GM19023 (cell line): Measurements from ENCODE around the gene HDAC4.

ENCODE experiments used
- ATAC-seq: cut with Tn5 transposase; IDR thresholded peaks from one replicate; pipeline ENCODE4 v1.9.1; 2021; ENCODE audit warnings: mild to moderate bottlenecking, moderate library complexity; ENCODE audit not compliant: unreplicated experiment

Gene HDAC4

DNA sequence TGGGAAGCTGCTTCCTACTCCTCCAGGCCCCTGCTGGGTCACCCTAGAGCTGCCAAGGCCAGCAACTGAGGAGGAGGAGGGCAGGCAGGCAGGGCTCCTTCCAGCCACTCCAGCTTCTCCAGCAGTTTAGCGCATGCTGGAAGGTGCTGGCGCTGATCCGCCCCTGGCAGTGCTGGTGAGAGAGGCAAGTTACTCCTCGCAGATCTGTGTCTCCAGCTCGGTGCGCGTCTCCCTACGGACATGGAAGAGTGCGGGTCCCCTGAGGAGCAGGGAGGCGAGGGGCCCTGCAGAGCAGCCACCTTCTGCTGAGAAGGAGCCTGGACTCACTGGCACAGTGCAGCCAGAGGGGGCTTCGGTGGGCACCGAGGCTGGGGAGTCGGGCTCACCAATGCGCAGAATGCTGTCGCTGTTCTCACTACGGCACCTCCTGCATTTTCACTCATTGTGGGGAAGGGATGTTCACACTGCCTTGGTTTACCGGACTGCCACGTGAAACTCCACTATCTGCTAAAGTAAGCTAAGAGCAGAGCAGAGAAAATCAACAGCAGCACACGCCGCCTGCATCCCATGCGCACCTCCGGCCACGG lies 206.0 kb downstream of the HDAC4 start:
- ATAC-seq = no peak

DNA sequence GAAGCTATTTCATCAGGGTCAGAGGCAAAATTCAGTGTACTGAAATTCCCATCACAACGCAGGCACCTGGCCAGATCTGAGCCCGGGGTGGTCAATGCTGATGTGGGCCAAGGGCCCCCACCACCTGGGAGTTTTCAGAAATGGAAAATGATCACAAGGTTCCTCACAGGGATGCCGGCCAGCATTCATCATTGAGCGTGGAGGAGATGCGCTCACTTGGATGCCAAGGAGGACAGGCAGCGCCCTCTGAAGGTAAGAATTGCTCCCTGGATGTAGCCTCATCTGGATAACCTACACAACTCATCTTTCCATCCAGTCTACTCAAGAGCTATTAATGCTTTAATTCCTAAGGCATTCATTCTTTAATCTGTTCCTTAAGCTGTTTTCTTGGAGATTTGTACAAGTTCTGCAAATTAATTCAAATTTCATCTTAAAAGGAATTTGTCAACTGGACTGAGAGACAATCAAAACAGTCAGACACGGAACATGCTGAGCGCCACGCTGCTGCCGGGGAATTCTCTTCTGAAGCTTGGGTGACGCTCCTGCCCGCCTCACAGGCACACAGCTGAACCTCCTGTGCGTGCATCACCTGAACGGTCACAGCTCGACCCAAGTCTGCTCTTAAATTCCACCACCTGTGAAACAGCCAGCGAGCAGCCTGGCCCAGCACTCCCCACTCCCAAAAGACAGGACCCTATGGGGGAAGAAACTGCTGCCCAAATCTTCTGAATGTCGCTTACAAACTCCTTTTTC lies 206.7 kb downstream of the HDAC4 start:
- ATAC-seq = no peak

DNA sequence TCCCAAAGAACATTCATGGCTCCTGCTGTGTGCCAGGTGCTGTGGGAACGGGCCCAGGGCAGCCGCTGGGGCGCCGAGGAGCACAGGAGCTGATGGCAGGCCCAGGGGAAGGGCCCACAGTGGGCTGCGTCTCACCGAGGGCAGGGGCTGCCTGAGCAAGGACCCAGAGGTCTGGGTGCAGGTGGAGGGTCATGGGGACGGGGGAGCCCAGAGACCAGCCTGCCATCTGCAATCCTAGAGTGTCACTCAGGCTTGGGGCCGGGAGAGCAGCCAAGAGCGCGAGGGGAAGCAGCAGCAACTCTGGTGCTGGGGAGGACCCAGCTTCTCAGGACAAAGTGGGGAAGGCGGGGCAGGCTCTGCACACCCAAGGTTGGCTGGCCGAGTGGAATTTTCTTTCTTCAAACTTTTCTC lies 207.4 kb downstream of the HDAC4 start:
- no peak for ATAC-seq

DNA sequence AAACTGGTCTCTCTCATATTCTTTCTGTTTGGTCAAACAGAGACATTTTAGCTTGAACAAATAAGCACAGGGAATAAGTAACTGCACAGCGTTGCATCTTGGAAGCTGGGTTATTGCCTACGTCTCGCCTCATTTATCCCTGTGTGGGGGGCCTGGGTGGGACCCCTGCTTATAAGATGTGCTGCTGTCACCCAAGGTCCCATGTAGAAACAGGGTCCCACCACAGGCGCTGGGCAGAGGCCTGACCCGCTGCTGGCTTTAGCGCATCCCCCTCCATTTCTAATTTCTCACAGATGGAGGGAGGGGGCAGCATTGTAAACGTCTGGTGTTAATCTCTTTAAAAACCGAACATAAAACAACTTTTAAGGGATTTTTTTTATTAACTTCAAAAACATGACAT lies 207.8 kb downstream of the HDAC4 start:
- ATAC-seq = no peak

DNA sequence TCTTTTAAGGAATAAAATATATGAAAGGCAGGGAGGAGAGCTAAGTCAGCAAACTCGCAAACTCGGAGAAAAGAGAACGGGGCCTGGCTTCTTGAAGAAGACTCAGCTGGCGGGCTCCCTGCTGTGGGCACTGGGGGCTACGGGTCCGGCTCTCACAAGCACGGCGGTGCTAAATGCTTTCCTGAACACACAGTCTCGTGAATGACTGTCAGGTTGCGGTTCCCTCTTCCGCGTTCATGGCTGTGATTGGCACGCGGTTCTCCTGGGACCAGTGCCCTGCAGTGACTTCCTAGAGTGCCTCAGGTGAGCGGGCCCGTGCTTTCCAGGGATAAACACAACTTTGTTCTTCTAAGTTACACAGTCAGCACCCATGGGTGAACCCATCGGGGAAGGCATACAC lies 208.4 kb downstream of the HDAC4 start:
- no peak for ATAC-seq

DNA sequence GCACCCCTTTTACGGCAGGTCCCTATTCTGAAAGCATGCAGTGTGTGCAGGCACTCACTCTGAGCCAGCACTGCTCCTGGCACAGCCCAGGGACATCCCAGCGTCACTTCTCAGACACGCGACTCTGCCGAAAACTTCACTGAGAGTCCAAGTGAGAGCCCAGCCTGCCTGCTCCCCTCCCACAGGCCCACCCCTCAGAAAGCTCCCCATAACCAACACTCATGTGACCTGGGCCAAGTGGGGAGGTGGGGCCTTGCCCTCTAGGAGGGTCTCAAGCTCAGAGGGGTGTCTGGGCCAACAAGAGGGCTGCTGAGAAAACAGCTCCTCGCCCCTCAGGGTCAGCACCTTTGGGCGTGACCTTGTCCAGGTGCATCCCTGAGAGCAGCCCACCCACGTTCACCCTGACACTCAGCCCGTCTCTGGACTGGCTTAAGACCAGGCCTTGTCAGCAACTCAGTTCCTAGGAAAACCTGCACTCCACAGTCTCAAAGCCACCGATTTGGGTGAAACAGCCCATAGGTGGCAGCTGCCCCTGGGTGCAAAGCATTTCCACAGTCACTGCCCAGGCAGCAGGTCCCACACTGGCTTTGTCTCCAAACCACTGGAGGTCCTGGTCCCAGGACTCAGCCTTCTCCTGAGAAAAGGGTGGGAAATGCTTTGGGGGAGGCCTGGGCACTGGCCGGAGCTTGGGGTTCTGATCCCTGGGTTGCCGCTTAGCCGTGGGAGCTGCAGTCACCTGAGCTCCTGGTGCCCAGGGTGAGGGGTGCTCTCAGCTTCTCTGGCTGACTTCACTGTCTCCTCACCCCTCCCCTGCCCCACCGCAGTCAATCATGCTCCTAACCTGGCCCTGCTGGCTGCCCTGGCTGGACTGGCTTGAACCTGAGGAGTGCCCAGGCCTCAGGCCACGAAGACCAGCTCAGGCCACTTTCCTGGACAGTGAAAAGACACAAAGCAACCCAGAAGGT lies 209.6 kb downstream of the HDAC4 start:
- no peak for ATAC-seq

DNA sequence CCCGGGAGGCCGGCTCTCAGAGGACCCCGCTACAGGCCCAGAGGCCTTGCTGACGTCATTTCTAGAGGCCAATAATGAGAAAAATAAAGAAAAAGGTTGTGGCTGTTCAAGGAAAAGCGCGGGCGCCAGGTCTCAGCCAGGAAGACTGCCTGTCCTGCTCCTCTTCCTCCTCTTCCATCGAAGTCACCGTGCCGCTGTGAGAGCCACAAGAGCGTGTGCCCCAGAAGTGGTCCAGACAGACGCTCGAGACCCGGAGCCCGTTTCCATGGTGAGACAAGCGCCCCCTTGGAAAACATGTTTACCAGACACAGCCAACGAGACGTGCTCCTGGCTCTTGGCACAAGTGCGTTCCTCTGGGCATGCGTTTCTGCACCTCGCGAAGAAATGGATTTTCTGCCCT lies 210.5 kb downstream of the HDAC4 start:
- ATAC-seq = no peak

DNA sequence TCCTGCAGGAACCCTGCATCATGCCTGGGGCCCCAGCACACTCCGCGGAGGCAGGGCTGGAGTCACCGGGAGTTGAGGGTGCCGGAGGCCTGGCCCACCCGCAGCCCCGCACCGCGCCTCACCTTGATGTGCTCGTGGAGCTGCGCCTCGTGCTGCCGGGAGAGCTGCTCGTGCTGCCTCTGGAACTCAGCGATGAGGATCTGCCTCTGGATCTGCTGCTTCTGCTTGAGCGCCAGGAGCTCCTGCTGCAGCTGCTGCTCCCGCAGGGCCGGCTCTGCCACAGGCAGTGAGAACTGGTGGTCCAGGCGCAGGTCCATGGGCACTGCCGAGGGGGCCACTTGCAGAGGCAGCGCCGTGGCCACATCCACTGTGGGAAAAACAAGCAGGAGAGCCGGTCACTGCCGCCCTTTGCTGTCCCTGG lies 211.1 kb downstream of the HDAC4 start:
- ATAC-seq = no peak

DNA sequence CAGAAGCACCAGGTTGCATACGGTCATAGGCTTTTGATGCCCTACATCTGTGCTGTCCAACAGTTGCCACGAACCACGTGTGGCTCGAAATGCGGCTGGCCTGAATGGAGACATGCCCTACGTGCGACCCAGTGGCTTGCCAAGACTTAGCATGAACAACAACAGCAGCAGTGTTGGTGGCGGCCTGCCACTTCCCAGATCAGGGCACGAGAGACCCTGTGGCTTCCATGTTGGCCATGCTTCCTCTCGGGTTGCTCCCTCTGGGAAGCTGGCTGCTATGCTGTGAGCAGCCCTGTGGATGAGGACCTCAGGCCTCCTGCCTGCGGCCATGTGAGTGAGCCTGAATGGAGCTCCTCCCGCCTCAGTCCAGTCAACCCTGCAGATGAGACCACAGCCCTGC lies 212.3 kb downstream of the HDAC4 start:
- no peak for ATAC-seq

DNA sequence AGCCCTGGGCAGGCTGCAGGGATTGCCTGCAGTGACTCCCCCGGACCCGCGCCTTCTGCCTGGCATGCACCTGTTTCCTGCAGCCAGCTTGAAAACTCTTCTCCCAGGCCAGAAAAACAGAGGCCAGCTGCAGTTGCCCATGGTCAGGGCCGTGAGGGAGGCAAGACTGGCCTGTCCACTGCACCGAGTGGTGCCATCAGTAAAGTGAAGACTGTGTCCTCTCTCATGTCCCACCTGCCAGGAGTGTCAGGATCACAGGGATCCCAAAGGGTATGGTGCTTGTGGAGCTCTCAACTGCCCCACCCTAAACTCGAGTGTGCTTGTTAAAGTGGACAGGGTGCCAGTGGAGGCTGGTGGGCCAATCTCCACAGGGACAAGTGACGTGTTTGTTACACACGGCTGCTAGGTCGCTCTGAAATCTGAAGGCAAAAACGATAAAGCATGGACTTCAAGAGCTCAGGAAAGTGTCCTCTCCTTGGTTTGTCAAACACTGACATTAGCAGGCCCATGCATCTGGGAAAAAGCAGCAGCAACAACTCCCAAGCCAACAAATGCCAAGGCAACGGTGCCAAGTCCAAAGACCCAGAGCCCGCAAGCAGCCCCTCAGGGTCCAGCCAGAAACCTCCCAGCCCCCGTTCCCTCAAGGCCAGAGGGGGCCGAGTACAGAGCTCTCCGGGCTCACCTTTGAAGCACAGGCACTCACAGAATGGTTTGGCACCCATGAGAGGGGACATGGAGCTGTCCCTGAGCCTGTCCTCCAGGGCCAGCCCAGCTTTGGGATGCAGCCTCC lies 213.2 kb downstream of the HDAC4 start:
- no peak for ATAC-seq

DNA sequence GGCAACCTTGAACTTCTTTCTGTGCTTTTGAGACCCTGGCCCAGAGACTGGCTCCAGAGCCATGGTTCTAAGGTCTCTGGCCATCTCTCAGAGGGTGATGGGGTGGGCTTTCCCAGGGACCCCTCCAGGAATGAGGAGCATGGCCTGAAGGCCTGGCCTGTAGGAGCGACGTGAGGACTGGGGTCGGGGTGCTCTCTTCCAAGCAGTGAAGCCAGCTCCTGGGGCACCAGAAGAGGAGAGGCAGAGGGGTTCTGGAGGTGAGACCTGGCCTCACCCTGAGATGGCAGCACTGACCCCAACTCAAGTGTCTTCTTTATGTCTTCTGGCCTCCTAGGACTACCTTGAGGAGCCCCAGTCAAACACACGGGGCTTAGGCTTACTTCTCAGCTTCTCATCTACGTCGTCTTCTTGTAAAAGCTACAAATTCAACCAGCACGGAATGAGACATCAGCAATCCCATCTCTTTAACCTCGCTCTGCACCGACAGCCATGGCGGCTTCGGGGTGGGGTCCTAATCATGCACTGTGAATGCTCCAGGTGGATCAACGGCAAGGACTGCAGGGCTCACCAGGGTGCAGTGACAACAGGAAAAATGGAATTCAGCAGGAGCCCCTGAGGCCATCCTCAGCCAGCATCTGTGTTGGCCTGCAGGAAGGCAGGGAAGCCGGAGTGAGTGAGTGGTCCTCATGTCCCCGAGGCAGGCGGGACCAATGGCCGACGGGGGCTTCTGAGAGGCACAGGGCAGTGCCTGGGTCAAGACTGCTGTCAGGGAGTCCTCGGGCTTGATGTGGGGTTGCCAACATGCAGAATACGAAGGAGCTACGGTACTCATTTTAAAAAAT lies 214.1 kb downstream of the HDAC4 start:
- ATAC-seq = no peak

DNA sequence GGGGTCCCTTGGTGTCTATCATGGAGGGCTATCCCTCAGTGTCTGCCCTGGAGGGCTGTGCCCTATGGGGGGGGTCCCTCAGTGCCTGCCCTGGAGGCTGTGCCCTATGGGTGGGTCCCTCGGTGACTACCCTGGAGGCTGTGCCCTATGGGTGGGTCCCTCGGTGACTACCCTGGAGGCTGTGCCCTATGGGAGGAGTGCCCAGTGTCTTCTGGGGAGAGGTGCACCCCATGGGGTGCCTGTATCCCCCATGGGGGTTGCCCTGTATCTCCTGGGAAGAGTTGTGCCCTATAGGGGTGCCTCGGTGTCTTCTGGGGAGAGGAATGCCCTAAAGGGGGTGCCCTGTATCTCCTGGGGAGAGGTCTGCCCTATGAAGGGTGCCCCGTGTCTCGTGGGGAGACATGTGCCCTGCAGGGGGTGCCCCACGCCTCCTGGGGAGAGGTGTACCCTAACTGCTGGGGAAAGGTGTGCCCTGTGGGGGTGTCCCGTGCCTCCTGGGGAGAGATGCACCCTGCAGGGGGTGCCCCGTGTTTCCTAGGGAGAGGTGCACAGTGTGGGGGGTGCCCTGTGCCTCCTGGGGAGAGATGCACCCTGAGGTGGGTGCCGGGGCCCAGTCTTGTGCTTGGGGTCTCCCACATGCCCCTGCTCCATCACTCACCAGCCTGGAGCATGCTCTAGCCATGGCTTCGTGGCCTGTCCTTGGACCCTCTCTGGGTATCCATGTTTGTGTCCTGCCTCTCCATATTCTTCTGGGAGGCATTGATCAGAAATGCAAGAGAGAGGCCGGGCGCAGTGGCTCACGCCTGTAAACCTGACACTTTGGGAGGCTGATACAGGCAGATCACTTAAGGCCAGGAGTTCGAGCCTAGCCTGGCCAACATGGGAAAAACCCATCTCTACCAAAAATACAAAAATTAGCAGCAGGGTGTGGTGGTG lies 215.6 kb downstream of the HDAC4 start:
- no peak for ATAC-seq

DNA sequence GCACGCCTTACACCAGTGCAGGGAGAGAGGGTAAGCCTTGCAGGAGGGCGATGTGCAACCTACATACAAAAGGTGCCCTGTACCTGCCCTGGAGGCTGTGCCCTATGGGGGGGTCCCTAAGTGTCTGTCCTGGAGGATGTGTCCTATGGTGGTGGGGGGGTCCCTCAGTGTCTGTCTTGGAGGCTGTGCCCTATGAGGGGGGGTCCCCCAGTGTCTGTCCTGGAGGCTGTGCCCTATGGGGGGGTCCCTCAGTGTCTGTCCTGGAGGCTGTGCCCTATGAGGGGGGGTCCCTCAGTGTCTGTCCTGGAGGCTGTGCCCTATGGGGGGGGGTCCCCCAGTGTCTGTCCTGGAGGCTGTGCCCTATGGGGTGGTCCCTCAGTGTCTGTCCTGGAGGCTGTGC lies 216.6 kb downstream of the HDAC4 start:
- ATAC-seq = no peak

DNA sequence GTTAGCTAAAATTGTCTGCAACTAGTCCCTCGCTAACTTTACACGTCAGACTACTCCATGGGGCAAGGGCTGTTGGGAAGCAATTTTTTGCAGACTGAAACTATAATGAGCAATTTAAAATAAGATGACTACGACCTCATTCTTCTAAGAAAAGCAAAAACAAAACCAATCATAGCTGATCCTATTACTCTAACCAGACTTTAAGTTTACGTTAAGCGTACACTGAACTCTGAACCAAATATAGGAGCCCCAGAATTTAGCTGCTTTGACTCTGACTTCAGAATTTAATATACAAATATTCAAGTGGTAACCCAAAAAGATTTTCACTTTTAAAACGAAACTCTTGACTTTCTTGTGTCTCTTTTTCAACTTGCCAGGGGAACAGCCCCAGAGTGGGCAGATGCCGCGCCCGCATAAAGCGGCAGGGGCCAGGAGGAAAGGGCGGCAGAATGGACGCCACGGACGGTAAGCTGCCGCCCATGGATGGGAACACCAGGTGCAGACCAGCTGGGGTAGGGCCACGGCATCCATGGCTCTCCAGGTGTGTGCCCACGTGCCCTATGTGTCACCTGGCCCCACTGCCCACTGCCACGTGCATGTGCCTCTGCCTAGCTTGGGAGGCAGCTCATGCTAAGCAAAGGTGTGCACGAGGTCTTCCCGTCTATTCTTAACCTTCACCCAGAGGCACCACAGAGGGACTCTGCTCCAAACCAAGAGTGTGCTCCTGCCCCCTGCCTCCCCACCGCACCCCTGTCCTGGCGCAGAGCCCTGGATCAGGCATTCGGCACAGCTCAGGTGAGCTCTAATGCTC lies 217.6 kb downstream of the HDAC4 start:
- ATAC-seq = no peak

DNA sequence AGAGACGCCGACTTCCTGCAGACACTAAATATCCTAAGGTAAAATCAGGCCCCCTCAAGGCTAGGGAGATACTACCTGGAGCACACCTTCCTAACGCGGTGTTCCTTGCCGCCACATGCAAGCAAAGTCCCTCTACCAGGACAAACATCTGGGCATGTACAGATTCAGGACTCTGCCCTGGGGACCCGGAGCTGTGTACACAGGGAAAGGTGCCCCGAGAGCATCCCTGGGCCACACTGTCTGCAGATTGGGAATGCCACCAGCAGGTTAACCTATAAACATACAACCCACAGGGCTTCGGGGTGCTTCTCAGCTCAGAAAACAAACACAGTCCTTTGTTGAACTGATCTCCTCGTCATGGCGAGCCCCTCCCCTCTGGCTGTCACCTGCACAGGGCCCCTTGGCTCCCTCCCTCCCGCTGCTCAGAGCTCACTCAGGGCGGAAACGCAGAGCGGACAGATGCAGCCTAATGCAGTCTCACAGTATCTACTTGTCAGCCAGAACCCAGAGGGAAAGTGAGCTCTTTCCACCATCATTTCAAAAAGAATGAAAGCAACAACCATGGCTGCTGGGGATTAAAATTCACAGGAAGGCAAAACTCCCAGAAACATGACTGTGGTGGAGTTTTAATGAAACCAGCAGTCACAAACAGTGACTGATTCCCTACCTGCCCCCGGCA lies 218.8 kb downstream of the HDAC4 start:
- no peak for ATAC-seq

DNA sequence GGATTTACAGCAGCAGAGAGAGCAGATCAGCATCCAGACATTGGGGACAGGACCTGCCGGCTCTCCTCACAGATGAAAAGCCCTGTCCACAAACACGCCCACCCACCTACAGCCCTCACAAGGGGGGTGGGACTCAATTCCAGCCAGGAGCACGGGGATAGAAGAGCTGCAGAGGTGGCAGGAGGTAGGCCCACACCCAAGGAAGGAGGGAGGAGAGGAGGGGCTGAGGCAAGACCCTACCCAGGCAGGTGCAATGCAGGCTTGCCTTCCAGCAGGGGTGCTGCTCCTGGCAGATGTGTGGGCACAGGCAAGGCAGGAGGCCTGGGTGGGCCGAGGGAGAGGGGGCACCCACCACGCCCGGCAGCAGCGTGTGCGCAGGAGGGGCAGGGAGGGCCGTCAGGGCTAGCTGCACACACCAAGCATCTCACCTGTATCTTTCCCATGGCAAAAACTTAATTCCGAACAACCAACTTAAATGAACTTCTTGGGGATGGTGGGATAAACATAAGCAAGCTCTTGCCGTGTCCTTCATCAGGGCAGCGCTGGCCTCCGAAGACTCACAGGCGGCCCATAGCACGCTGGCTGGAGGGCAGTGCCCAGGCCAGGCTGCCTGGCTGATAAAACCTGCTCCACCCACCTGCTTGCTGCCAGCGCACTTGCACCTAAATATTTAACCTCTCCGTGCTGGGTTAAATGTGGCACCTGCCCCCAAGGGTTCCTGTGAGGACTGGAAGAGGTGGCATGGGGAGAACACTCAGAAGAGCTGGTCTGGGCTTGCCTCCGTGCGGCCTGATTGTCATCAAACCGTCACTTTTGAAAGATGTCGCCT lies 219.5 kb downstream of the HDAC4 start:
- no peak for ATAC-seq
